ENCODE data around the gene DNAAF2. TPM values are rescaled to one million over a fixed set of nuclear protein-coding genes. Genes with fewer than 3 reads are reported as not detected.
A peak's percentile ranks its signal among the peaks of the same experiment; 100 is the strongest.
"Not testable (repeated sequence)": the region's sequence is repeated elsewhere in the genome, so short reads cannot be mapped to it uniquely, and the experiment has no call there.

DNAAF2 gene
- total RNA-seq, 1 experiment from 2014 or later, result 11.0 TPM

DNA sequence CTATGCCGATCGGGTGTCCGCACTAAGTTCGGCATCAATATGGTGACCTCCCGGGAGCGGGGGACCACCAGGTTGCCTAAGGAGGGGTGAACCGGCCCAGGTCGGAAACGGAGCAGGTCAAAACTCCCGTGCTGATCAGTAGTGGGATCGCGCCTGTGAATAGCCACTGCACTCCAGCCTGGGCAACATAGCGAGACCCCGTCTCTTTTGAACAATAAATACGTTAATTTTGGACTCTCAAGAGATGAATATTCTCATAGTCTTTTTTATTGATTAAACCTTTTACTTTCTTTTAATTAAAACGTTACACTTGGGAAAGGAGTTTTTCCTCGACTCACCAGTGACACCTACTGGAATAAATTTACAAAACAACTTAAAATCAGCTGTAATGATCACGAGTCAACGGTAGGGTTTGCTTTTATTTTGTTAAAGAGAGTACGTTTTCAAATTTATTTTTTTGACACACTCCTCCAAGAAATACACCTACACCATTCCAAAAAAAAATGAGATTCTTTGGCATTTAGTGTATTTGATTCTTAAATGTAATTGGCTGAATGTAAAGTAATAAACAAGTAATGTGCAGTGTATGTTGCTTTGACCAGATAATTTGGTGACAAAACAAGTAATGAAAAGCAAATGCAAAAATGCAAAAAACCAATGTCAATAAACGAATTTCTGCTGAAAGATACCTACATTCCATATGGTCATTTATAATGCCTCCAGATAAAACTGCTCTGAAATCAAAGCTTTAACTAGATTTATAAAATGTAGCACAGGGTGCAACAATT is 48.2 kb downstream of the DNAAF2 start:
- in situ Hi-C loops (cut with HindIII; ENCODE audit: low pct_unique_long_range_greater_than_20kb, low sequenced_read_pairs), result no loop called here
- peak; percentile 82 for DNase-seq (ENCODE audit: low read depth)

DNA sequence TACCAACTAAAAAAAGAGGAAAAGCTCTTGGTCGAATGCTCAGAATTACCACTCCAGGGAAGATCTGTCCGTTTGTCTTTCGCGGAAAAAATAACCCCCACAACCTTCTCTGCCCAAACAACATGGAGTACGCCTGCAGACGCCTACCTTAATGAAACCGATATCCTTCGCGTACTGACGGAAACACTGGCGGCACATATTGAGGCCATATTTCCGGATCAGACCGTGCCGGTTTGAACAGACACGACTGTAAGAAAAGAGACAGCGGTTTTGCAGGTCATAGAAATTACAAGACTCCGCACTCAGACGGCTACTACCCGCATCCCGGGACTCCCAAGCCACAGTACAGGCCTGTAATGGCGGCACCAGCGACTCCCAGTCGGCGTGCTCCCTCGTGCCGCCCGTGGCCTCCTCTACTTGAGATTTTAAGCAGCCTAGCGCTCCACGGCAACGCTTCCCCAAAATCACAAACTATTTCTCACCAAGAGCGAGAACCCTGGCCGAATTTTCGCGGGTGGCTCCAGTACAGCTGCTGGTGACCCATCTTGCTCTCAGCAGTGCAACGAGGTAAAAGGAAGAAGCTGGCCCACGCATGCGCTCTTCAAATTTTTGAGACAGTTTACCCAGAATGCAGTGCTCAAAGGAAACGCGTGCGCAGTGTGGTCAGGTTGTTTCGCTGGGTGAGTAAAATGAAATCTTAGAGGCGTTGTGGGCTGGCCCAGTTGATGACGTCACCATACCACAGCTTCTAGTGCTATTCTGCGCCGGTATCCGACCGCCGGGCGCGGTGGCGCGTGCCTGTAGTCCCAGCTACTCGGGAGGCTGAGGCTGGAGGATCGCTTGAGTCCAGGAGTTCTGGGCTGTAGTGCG is 49.0 kb downstream of the DNAAF2 start, which contains the start of gene RPS29:
RPS29 (minus strand) TSS at position 578 of the 870 bp plus-strand sequence; CDS start at position 544, 34 bp downstream.
- in situ Hi-C loops (cut with HindIII; ENCODE audit: low pct_unique_long_range_greater_than_20kb, low sequenced_read_pairs), result no loop called here
- DNase-seq (ENCODE audit: low read depth), result peak; percentile 98

DNA sequence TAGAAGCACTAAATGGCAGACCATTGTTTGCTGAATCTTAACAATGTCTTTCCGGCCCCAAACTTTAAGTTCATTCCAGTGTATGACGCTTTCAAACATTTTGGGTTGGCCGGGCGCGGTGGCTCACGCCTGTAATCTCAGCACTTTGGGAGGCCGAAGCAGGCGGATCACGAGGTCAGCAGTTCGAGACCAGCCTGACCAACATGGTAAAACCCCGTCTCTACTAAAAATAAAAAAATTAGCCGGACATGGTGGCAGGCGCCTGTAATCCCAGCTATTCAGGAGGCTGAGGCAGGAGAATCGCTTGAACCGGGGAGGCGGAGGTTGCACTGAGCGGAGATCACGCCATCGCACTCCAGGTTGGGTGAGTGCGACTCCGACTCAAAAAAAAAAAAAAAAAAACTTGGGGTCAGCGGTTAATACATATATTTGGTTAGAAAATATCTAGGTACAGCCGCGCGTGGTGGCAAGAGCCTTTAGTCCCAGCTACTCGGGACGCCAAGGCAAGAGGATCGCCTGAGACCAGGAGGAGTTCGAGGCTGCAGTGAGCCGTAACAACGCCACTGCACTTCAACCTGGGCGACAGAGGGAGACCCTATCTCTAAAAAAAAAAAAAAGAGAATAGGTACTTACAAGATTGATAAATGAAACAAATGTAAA is 49.9 kb downstream of the DNAAF2 start:
- in situ Hi-C loops (cut with HindIII; ENCODE audit: low pct_unique_long_range_greater_than_20kb, low sequenced_read_pairs); DNase-seq (ENCODE audit: low read depth): not testable (repeated sequence)

DNA sequence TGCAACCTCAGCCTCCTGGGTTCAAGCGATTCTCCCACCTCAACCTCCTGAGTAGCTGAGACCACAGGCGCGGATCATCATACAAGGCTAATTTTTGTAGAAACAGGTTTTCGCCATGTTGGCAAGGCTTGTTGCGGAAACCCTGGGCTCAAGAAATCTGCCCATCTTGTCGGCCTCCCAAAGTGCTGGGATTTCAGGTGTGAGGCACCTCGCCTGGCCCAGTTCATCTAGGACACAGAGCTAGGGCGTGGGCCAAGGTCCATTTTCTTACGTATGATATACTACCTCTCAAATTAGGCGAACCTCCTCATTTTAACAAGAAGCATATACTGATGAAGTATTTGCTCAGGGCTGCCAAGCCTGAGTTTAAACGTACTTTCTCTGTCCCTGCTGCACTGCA is 51.0 kb downstream of the DNAAF2 start:
- in situ Hi-C loops (cut with HindIII; ENCODE audit: low pct_unique_long_range_greater_than_20kb, low sequenced_read_pairs), result no loop called here
- no peak for DNase-seq (ENCODE audit: low read depth)

DNA sequence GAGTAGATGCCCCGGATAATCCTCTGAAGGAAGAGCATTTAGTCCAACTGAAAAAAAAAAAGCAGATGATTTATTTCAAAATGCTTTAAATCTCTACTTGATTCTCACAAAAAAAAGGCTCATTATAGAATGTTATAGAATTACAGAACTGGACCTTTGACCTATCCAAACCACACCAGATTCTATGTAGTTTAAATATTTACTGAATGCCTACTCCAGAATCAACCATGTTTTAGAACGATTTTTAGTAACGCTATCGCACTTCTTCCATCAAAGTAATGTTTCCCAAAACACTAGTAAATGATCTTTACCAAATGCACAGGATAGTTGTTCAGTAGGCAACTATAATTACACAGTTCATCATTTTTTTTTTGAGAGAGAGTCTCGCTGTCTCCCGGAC is 51.4 kb downstream of the DNAAF2 start:
- no peak for DNase-seq (ENCODE audit: low read depth)
- in situ Hi-C loops (cut with HindIII; ENCODE audit: low pct_unique_long_range_greater_than_20kb, low sequenced_read_pairs), result no loop called here

DNA sequence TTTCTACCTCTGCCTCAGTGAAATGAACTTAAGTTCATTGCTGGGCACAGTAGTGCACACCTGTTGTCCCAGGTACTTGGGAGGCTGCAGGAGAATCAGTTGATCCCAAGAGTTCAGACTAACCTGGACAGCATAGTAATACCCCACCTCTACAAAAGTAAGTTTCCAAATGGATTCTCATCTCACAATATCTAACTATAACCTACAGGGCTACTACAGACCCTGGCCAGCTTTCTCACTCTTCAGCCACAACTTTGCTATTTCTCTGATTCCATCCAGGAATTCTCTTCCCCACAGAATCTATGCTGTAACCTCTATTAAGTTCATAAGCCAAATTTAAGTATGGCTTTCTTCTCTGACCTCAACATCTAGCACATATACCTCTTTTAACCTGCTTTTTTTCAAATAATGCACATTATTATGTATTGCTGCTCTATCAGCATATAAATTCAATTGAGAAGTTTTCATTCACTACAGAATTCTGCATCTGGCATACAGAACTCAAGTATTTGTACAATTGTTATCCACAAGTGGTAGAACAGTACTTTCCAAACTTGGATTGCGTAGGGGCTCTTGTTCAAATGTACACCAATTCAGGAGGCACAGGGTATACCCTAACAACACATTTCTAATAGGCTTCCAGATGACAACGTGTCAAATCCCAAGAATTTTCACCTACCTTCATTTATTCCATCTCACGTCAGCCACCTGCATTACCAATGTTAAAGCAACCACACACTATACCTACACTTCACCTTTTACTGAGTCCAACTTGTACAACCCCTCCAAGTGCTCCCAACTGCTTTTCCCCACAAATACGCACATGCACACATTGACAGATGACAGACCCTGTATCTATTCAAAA is 52.7 kb downstream of the DNAAF2 start:
- in situ Hi-C loops (cut with HindIII; ENCODE audit: low pct_unique_long_range_greater_than_20kb, low sequenced_read_pairs), result no loop called here
- DNase-seq (ENCODE audit: low read depth), result no peak

DNA sequence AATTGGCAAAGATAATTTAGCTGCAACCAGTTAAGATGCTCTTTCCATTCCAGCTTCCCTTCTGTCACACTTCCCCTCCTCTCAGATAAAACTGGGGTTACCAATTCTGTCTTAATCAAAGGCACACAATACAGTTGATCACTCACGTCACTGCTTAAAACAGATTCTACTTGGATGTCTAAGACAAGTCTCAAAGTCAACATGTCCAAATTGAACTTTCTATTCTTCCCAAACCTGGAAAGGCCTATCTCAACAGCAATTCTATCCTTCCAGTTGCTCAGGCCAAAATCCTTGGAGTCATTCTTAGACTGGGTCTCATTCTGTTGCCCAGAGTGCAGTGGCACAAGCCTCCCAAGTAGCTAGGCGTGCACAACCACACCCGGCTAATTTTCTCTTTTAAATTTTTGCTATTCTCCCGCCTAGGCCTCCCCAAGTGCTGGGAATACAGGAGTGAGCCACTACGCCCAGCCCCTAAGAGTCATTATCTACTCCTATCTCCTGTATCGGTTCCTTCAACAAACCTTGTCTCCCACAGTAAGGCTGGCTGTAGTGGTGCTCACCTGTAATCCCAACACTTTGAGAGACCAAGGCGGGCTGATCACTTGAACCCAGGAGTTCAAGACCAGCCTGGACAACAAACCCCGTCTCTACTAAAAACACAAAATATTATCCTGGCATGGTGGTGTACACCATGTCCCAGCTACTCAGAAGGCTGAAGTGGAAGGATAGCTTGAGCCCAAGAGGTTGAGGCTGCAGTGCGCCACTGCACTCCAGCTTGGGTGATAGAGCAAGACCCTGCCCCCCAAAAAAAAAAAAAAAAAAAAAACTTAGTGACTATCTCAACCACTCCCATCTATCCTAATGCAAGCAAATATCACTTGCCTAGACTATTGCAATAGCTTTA is 53.6 kb downstream of the DNAAF2 start:
- in situ Hi-C loops (cut with HindIII; ENCODE audit: low pct_unique_long_range_greater_than_20kb, low sequenced_read_pairs), result no loop called here
- DNase-seq (ENCODE audit: low read depth), result no peak

DNA sequence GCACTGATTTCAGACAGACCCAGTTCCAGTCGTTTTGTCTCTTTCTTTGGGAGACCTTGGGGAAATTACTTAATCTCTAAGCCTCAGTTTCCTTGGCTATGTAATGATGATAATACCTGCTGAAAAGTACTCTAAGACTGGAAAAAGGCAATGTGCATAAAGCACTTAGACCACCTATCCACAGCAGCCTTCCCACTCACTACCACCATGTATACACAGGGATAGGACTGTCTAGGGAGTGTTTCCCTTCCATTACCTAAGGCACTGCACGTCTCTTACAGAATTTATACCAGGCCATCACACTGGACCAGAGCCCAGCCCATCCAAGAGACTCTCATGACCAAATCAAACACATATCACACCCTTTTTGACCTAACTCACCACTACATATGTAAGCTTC is 55.2 kb downstream of the DNAAF2 start:
- in situ Hi-C loops (cut with HindIII; ENCODE audit: low pct_unique_long_range_greater_than_20kb, low sequenced_read_pairs), result no loop called here
- no peak for DNase-seq (ENCODE audit: low read depth)

DNA sequence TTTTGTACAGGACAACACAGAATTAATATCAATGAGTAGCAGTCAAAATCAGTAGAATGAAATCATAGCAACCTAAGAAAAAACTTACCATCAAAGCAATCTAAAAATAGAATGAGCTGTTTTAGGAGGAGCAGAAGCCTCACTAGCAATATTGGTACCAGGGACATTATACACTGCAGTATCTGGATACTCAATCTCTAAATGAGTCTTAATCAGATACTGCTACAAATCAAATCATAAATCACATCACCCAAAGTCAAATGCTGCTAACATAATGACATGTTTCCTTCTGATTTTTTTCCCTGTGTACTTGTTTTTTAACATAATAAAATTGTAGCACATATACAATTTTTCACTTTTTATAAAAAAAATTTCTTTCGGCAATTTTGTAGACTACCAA is 56.9 kb downstream of the DNAAF2 start:
- in situ Hi-C loops (cut with HindIII; ENCODE audit: low pct_unique_long_range_greater_than_20kb, low sequenced_read_pairs), result no loop called here
- DNase-seq (ENCODE audit: low read depth), result no peak

Other genes with a start within 250 kb of the DNAAF2 start
- 2,537 and 2,579 TPM in 2 replicates for gene RPS29, start 48.9 kb downstream of the DNAAF2 start, total RNA-seq (2014; rRNA removed; shearing (Covaris generic); ENCODE audit: low replicate concordance)
- gene LRR1, start 36.3 kb downstream of the DNAAF2 start, total RNA-seq (2014; rRNA removed; shearing (Covaris generic); ENCODE audit: low replicate concordance), result 26.7 and 30.1 TPM in 2 replicates
- gene RPL36AL, start 14.6 kb downstream of the DNAAF2 start, total RNA-seq (2014; rRNA removed; shearing (Covaris generic); ENCODE audit: low replicate concordance), result 181 and 221 TPM in 2 replicates
- gene MGAT2, start 14.4 kb downstream of the DNAAF2 start, total RNA-seq (2014; rRNA removed; shearing (Covaris generic); ENCODE audit: low replicate concordance), result 55.4 and 58.9 TPM in 2 replicates
- gene POLE2, start 53.0 kb upstream of the DNAAF2 start, total RNA-seq (2014; rRNA removed; shearing (Covaris generic); ENCODE audit: low replicate concordance), result 37.1 and 60.2 TPM in 2 replicates
- gene KLHDC1, start 57.9 kb upstream of the DNAAF2 start, total RNA-seq (2014; rRNA removed; shearing (Covaris generic); ENCODE audit: low replicate concordance), result 0.26 TPM in 1 of 2 replicates, not detected in the other
- gene KLHDC2, start 132.9 kb upstream of the DNAAF2 start, total RNA-seq (2014; rRNA removed; shearing (Covaris generic); ENCODE audit: low replicate concordance), result 114 and 139 TPM in 2 replicates
- 17.0 and 43.6 TPM in 2 replicates for gene NEMF, start 217.5 kb upstream of the DNAAF2 start, total RNA-seq (2014; rRNA removed; shearing (Covaris generic); ENCODE audit: low replicate concordance)

Data from Caki2 (cell line).